Measurements from ENCODE around the gene NAGPA. TPM values are rescaled to one million over a fixed set of nuclear protein-coding genes. Genes with fewer than 3 reads are reported as not detected.

The NAGPA gene
- total RNA-seq, 4 donors from 2014 or later = 19.6 to 34.7 (median 26.0) TPM

- Histone ChIP-seq H3K4me1 (no peaks in the 10 kb centered on the region), H3K27ac (no peak overlapping the region), H3K36me3 (peaks cover 0 to 18% (median 0%) of the 10 kb centered on the region in 3 donors), H3K27me3 (peaks cover 0 to 11% (median 0%) of the 10 kb centered on the region in 4 donors), H3K4me3 (no peak overlapping the region), H3K9me3 (no peaks in the 10 kb centered on the region)
- intact Hi-C loops (cut with DNase I) = no loop called here
- 65 to 77% methylated on average over 5 to 6 of the region's 6 CpGs for WGBS, 2 donors
- TF ChIP-seq CTCF (IDR thresholded peaks at IDR 0.05) (no peak), POLR2A (IDR thresholded peaks at IDR 0.05) (no peak)
- DNase-seq = no peak
Measured at GRCh38 chr16:5022521-5022920, 11.2 kb downstream of the NAGPA start.

DNA sequence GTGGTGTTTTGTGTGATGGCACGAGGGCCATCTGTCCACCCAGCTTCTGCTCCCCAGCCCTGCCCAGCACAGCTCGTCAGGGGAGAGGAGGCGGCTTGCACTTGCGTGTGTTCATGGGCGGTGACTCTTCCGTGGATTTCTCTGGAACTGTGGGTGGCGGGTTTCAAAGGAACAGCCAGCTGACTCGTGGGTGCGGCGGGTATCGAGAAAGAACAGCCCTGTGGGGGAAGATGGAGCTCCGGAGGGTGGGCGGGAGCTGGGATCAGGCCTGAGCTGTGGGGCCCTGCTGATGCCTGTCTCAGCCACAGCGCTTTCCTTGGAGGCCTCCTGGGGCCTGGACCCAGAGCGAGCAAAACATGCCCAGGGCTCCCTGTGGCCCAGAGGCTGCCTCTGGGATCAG, 13.2 kb downstream of the NAGPA start:
- no peak for TF ChIP-seq CTCF (IDR thresholded peaks at IDR 0.05)
- no peak for TF ChIP-seq POLR2A (IDR thresholded peaks at IDR 0.05)
- intact Hi-C loops (cut with DNase I) = no loop called here
- WGBS, 2 donors = 20% methylated on average over 1 of the region's 15 CpGs; no CpG with 5 or more reads in 1 of the 2 donors
- DNase-seq = no peak
- H3K27me3 ChIP-seq = peaks cover 0 to 11% (median 0%) of the 10 kb centered on the region in 4 donors
- H3K27ac ChIP-seq = no peak overlapping the region
- no peaks in the 10 kb centered on the region for H3K4me1 ChIP-seq
- H3K4me3 ChIP-seq = no peak overlapping the region
- H3K9me3 ChIP-seq = no peaks in the 10 kb centered on the region
- H3K36me3 ChIP-seq = peaks cover 0 to 8% (median 0%) of the 10 kb centered on the region in 3 donors

GRCh38 chr16:5019775-5020174, 14.0 kb downstream of the NAGPA start:
- H3K4me1 ChIP-seq = no peaks in the 10 kb centered on the region
- H3K27me3 ChIP-seq = peaks cover 0 to 11% (median 0%) of the 10 kb centered on the region in 4 donors
- H3K27ac ChIP-seq = no peak overlapping the region
- TF ChIP-seq CTCF (IDR thresholded peaks at IDR 0.05) (no peak), POLR2A (IDR thresholded peaks at IDR 0.05) (no peak)
- no peak for DNase-seq
- H3K9me3 ChIP-seq = no peaks in the 10 kb centered on the region
- no peak overlapping the region for H3K4me3 ChIP-seq
- no peaks in the 10 kb centered on the region for H3K36me3 ChIP-seq
- intact Hi-C loops (cut with DNase I) = no loop called here
- WGBS, 2 donors = 65 to 80% methylated on average over 5 to 6 of the region's 6 CpGs

- DNase-seq = no peak
Measured at GRCh38 chr16:5018793-5019192, 14.9 kb downstream of the NAGPA start.

DNA sequence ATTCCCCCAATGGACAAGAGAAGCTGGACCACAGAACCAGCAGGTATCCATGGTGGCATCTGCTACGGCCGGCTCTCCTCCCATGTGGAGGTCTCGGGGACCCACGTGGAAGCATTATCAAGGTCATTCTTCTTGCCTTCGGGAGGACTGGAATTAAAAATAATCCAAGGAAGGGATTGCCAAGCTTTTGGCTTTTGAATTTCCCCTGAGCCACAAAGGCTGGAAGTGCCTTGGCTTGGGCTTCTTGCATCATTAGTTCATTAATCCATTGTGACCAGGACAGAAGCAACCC, 16.1 kb downstream of the NAGPA start:
- Histone ChIP-seq H3K27me3 (peaks cover 0 to 11% (median 0%) of the 10 kb centered on the region in 4 donors), H3K27ac (no peak overlapping the region), H3K4me1 (no peaks in the 10 kb centered on the region), H3K9me3 (no peaks in the 10 kb centered on the region), H3K4me3 (no peak overlapping the region), H3K36me3 (no peaks in the 10 kb centered on the region)
- DNase-seq = no peak
- 78 to 87% methylated on average over 4 to 5 of the region's 5 CpGs for WGBS, 2 donors
- intact Hi-C loops (cut with DNase I) = no loop called here
- TF ChIP-seq POLR2A (IDR thresholded peaks at IDR 0.05) (no peak), CTCF (IDR thresholded peaks at IDR 0.05) (no peak)

More at GRCh38 chr16:5018793-5019192, 14.9 kb downstream of the NAGPA start:
- Histone ChIP-seq H3K9me3 (no peaks in the 10 kb centered on the region), H3K36me3 (no peaks in the 10 kb centered on the region), H3K27ac (no peak overlapping the region), H3K4me1 (no peaks in the 10 kb centered on the region), H3K4me3 (no peak overlapping the region), H3K27me3 (peaks cover 0 to 11% (median 0%) of the 10 kb centered on the region in 4 donors)
- 34 to 40% methylated on average over 6 to 9 of the region's 9 CpGs for WGBS, 2 donors
- TF ChIP-seq POLR2A (IDR thresholded peaks at IDR 0.05) = no peak
- TF ChIP-seq CTCF (IDR thresholded peaks at IDR 0.05) = no peak
- intact Hi-C loops (cut with DNase I) = no loop called here

Data from esophagus squamous epithelium (tissue), 5 donors.